Measurements from ENCODE around the gene HELZ.
"Not testable (repeated sequence)": the region's sequence is repeated elsewhere in the genome, so short reads cannot be mapped to it uniquely, and the experiment has no call there.

The HELZ gene

DNA sequence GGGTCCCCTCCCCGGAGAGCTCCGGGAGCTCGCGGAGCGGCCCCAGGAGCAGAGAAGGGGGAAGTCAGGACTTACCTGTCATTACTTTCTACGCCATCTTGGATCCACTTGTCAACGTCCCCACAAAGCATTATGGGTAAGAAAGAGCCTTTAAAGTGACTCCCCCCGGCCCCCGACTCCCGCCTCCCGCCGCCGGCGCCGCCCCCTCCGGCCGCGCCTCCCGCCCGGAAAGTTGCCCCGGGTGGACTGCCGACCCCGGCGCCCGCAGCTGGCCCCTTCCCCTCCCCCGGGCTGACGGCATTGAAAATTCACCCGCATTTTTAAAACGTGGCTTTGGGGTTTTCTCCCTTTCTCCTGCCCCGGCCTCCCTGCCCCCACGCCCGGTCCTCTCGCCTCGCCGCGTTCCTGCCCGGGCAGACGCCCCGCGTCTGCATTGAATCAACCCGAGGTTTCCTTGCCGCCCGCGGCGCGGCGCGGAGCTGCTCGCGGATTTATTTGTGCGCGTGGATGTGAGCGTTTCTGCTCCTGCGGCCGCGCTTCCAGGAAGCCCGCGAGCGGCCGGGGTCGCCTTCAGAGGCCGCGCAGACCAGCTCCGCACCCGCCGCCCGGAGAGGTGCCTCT is at the start of gene HELZ:
Gene HELZ, minus strand, starts transcription at position 124 of the 621 bp plus-strand sequence. CDS start 26,392 bp downstream, outside the sequence.
- DNase-seq = peak; percentile 87

GRCh38 chr17:67293251-67294203 is 48.5 kb upstream of the HELZ start:
- DNase-seq = peak; percentile 81

- no peak for DNase-seq
Measured at GRCh38 chr17:67290711-67291291, 45.8 kb upstream of the HELZ start.

DNA sequence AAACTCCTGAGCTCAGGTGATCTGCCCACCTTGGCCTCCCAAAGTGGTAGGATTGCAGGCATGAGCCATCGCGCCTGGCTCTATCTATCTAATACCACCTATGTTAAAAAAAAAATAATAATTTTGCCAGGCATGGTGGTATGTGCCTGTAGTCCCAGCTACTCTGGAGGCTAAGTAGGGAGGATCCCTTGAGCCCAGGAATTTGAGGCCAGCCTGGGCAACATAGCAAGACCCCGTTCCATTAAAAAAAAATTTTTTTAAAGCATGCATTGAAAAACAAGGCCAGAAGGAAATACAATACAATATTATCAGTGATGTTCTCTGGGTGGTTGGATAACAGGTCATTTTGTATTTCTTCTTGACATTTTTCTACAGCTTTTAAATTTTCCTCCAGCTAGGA is 45.2 kb upstream of the HELZ start:
- DNase-seq = no peak

DNA sequence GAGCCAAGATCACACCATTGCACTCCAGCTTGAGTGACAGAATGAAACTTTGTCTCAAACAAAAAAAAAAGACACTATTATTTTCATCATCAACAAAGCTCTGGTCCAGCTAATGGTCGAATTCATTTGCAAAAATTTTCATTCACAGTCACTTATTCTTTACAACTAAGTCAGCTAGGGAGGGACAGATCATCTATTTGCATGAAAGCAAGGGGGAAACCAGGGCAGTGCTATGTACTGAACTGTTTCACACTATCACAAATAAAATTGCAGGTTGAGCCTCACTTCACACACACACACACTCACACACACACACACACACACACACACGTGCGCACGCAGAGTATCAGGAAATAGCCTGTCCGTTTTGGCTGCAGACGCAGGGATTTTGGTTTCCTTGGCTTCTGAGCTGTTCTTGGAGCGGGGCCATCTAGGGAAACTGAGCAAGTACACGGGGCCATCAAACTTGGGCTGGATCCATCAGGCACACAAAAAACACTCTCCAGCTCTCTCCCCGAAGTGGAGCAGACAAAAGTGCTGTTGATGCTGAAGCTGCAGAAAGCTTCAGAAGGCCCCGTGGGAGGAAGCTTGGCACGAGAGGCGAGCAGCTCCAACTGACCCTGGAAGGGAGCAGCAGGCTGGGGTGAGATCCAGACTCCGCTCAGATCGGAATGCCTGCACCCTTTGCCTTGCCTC is 44.3 kb upstream of the HELZ start:
- DNase-seq = no peak

GRCh38 chr17:67286826-67287225 is 41.8 kb upstream of the HELZ start:
- DNase-seq = not testable (repeated sequence)

GRCh38 chr17:67285360-67285759 is 40.4 kb upstream of the HELZ start:
- DNase-seq = no peak

- no peak for DNase-seq
Measured at GRCh38 chr17:67283731-67284516, 38.9 kb upstream of the HELZ start.

DNA sequence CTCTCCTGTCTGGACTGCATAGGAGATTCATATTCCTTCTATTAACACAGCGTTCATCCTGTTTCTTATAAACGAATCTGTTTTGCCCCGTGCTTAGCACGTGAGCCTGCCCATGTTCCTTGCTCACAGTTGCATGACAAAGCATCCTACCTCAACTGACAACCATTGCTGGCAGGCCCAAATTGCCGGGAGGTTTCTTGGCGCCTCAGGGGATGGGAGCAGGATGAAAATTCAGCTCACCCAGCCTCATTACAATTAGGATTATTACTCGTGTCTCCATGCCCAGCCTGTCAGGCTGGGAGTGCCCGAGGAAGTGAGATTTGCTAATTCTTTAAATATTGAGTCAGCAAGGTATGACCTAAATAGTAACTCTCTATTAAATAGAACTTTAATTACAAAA is 36.7 kb upstream of the HELZ start:
- no peak for DNase-seq

DNA sequence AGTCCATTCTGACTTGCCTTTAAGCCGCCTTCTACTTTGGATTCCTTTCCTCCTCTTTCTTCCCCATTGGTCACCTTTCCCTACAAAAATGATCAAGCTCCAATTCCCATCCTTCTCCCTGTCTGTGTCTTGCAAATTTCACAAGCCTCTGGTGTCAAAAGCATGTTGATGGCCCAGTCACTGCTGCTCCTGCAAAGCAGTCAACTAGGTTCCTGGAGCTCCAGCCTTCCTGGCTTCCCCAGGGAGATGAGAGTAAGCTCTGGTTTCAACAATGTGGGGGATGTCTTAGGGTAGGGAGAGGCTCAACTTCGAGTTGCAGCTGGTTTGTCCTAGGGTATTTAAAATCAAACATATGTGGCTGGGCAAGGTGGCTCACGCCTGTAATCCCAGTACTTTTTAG is 36.1 kb upstream of the HELZ start:
- no peak for DNase-seq

GRCh38 chr17:67280279-67280678 is 35.3 kb upstream of the HELZ start:
- DNase-seq = no peak

GRCh38 chr17:67279115-67279514 is 34.1 kb upstream of the HELZ start:
- DNase-seq = no peak

- DNase-seq = no peak
Measured at GRCh38 chr17:67278363-67278762, 33.4 kb upstream of the HELZ start.

GRCh38 chr17:67276075-67276474 is 31.1 kb upstream of the HELZ start:
- no peak for DNase-seq

- DNase-seq = no peak
Measured at GRCh38 chr17:67274466-67274865, 29.5 kb upstream of the HELZ start.

DNA sequence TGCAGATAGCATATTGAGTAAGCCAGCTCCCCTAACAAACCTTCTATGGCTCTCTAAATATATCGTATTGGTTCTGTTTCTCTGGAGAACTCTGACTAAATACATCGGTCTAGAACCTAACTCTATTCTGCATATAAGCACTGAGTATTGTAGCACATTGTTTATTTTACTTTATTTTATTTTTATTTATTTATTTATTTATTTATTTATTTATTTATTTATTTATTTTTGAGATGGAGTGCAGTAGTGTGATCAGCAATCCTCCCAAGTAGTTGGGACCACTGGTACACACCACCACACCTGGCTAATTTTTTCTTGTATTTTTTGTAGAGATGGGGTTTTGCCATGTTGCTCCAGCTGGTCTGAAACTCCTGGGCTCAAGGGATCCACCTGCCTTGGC is 28.9 kb upstream of the HELZ start:
- DNase-seq = no peak

- DNase-seq = no peak
Measured at GRCh38 chr17:67272312-67273047, 27.5 kb upstream of the HELZ start.

DNA sequence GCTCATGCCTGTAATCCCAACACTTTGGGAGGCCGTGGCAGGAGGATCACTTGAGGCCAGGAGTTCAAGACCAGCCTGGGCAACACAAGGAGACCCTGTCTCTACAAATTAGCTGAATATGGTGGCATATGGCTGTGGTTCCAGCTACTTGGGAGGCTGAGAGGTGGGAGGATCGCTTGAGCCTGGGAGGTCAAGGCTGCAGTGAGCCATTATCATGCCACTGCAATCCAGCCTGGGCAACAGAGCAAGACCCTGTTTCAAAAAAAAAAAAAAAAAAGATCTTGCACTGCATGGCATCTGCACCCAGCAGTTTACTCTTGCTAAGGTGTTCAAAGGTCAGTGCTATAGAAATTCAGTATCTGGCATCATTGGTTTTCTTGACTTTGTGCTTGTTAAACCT is 26.2 kb upstream of the HELZ start:
- not testable (repeated sequence) for DNase-seq

GRCh38 chr17:67270416-67270815 is 25.4 kb upstream of the HELZ start:
- DNase-seq = no peak

GRCh38 chr17:67266496-67266895 is 21.5 kb upstream of the HELZ start:
- no peak for DNase-seq

GRCh38 chr17:67265436-67266019 is 20.5 kb upstream of the HELZ start:
- DNase-seq = no peak
